PC-3 (cell line): ENCODE measurements around the gene PRKN. TPM values are rescaled to one million over a fixed set of nuclear protein-coding genes. Genes with fewer than 3 reads are reported as not detected.

Experiments
- ATAC-seq: fragments of 200-7000 bp; cut with Tn5 transposase; 2 replicates; pipeline ENCODE4 v1.9.1; 2020; ENCODE audit warnings: mild to moderate bottlenecking, moderate library complexity
- BruUV-seq: library from RNA; stranded (reverse); fragments of 400-500 nt; replicated peaks from 2 replicates; lab custom pipeline; 2021; lab: Mats Ljungman, UMichigan
- CTCF ChIA-PET: fragments of 300-600 bp; sonication (Branson Sonifier 250); formaldehyde crosslinking; loops from one replicate; lab custom pipeline; 2022; ENCODE audit warnings: antibody characterized with exemption; lab: Charles Lee
- POLR2A ChIA-PET: fragments of 300-600 bp; sonication (Branson Sonifier 250); formaldehyde crosslinking; loops from one replicate; lab custom pipeline; 2022; ENCODE audit warnings: antibody characterized with exemption; ENCODE audit not compliant: unreplicated experiment; lab: Charles Lee
- DNase-seq: peaks from one replicate; pipeline ENCODE4 v3.0.0-alpha.2; 2015
- H2AFZ ChIP-seq: fragments of 300-600 bp; sonication (generic); 2 replicates; pipeline ENCODE4 v1.6.0; 2016; ENCODE audit warnings: antibody characterized with exemption, low read length
- H3F3A ChIP-seq: fragments of 300-600 bp; sonication (generic); one replicate; pipeline ENCODE4 v1.6.0; 2017; ENCODE audit warnings: antibody characterized with exemption, low read length, control low read depth, mild to moderate bottlenecking; ENCODE audit not compliant: unreplicated experiment
- H3K27ac ChIP-seq: fragments of 300-600 bp; sonication (generic); 2 replicates; pipeline ENCODE4 v1.5.1; 2016; ENCODE audit warnings: mild to moderate bottlenecking, low read length
- H3K27me3 ChIP-seq: fragments of 300-600 bp; sonication (generic); 2 replicates; pipeline ENCODE4 v1.6.1; 2016; ENCODE audit warnings: low read length, mixed read lengths
- H3K36me3 ChIP-seq: fragments of 300-600 bp; sonication (generic); 2 replicates; pipeline ENCODE4 v1.6.1; 2016; ENCODE audit warnings: low read depth, mixed run types, low read length, mixed read lengths
- H3K4me1 ChIP-seq: fragments of 300-600 bp; sonication (generic); 2 replicates; pipeline ENCODE4 v1.5.1; 2016; ENCODE audit warnings: low read length; ENCODE audit not compliant: insufficient read depth
- H3K4me2 ChIP-seq: fragments of 300-600 bp; sonication (generic); 2 replicates; pipeline ENCODE4 v1.6.0; 2016; ENCODE audit warnings: low read length
- H3K4me3 ChIP-seq: fragments of 300-600 bp; sonication (generic); 2 replicates; pipeline ENCODE4 v1.5.1; 2016; ENCODE audit warnings: mild to moderate bottlenecking, low read length, mixed read lengths
- H3K79me2 ChIP-seq: fragments of 300-600 bp; sonication (generic); 2 replicates; pipeline ENCODE4 v1.6.1; 2017; ENCODE audit warnings: low read length, mixed read lengths
- H3K9ac ChIP-seq: fragments of 300-600 bp; sonication (generic); 2 replicates; pipeline ENCODE4 v1.6.0; 2016; ENCODE audit warnings: mild to moderate bottlenecking, low read length
- H3K9me2 ChIP-seq: fragments of 300-600 bp; sonication (generic); replicated peaks from 2 replicates; pipeline ENCODE4 v1.6.1; 2016; ENCODE audit warnings: mixed run types, low read length, mixed read lengths
- H3K9me3 ChIP-seq: fragments of 300-600 bp; sonication (generic); 2 replicates; pipeline ENCODE4 v1.6.1; 2016; ENCODE audit warnings: low read length, mixed read lengths
- H4K20me1 ChIP-seq: fragments of 300-600 bp; sonication (generic); 2 replicates; pipeline ENCODE4 v1.6.1; 2016; ENCODE audit warnings: low read length, mixed read lengths
- CTCF ChIP-seq: fragments of 300-600 bp; sonication (generic); conservative IDR thresholded peaks from 2 replicates; pipeline ENCODE4 v1.5.1; 2017; ENCODE audit warnings: antibody characterized with exemption, low read depth, mild to moderate bottlenecking, low read length
- EZH2 ChIP-seq: fragments of 300-600 bp; sonication (generic); IDR thresholded peaks from one replicate; pipeline ENCODE4 v1.6.1; 2017; ENCODE audit warnings: antibody characterized with exemption, mild to moderate bottlenecking, low read length; ENCODE audit not compliant: unreplicated experiment
- EZH2phosphoT487 ChIP-seq: fragments of 300-600 bp; sonication (generic); IDR thresholded peaks from 2 replicates; pipeline ENCODE4 v1.6.1; 2018; ENCODE audit warnings: mild to moderate bottlenecking, antibody characterized with exemption, low read length, borderline replicate concordance
- intact Hi-C: fragments of 100-400 bp; cut with micrococcal nuclease; formaldehyde crosslinking; loops from 2 replicates; pipeline ENCODE4 v1.9.0; 2023
- total RNA-seq: library from RNA; depleted of rRNA; stranded (reverse); fragments of >200 nt; gene quantifications from 2 replicates; pipeline ENCODE4 v1.2.3, GENCODE V29; 2014

Gene PRKN
- total RNA-seq, 1 experiment from 2014 or later: not detected

- intact Hi-C loops: no loop called here
- H3K4me1 ChIP-seq: peaks cover 10% of the 10 kb centered on the region
- no peaks in the 10 kb centered on the region for H3K79me2 ChIP-seq
- DNase-seq: peak; percentile 36
- ATAC-seq: no peak
- H3K27me3 ChIP-seq: no peaks in the 10 kb centered on the region
- no peaks in the 10 kb centered on the region for H4K20me1 ChIP-seq
- no peaks in the 10 kb centered on the region for H3F3A ChIP-seq
- H3K9me2 ChIP-seq: no peaks in the 10 kb centered on the region
- H3K4me3 ChIP-seq: no peak overlapping the region
- H2AFZ ChIP-seq: no peak overlapping the region
- TF ChIP-seq CTCF (peak; percentile 49; the same call in 1 of the 2 replicates), EZH2 (no peak)
- no peaks in the 10 kb centered on the region for H3K9me3 ChIP-seq
- H3K9ac ChIP-seq: no peak overlapping the region
- BruUV-seq: no TSS peak
- no peaks in the 10 kb centered on the region for H3K36me3 ChIP-seq
- ChIA-PET CTCF (no interaction called here), POLR2A (no interaction called here)
- no peak overlapping the region for H3K4me2 ChIP-seq
- no peak overlapping the region for H3K27ac ChIP-seq
Measured at GRCh38 chr6:161429921-161430490, 1297.6 kb downstream of the PRKN start.

GRCh38 chr6:161424421-161424820 is 1303.1 kb downstream of the PRKN start:
- ChIA-PET CTCF (no interaction called here), POLR2A (no interaction called here)
- Histone ChIP-seq H3K9me2 (no peaks in the 10 kb centered on the region), H3K36me3 (no peaks in the 10 kb centered on the region), H3K79me2 (no peaks in the 10 kb centered on the region), H4K20me1 (no peaks in the 10 kb centered on the region), H3K9ac (no peak overlapping the region), H3F3A (no peaks in the 10 kb centered on the region), H3K4me1 (peaks cover 13% of the 10 kb centered on the region), H3K4me3 (no peak overlapping the region), H2AFZ (no peak overlapping the region), H3K4me2 (no peak overlapping the region), H3K27me3 (no peaks in the 10 kb centered on the region), H3K27ac (no peak overlapping the region), H3K9me3 (no peaks in the 10 kb centered on the region)
- intact Hi-C loops: no loop called here
- ATAC-seq (no peak), DNase-seq (peak; percentile 19)
- TF ChIP-seq EZH2phosphoT487: no peak
- no peak for TF ChIP-seq CTCF
- no peak for TF ChIP-seq EZH2
- no TSS peak for BruUV-seq

- Histone ChIP-seq H2AFZ (peak overlapping the region; percentile 39; the same call in 1 of the 2 replicates), H3F3A (no peaks in the 10 kb centered on the region), H3K27ac (no peak overlapping the region), H3K9me3 (no peaks in the 10 kb centered on the region), H3K79me2 (no peaks in the 10 kb centered on the region), H3K27me3 (no peaks in the 10 kb centered on the region), H3K4me3 (no peak overlapping the region), H4K20me1 (no peaks in the 10 kb centered on the region), H3K4me1 (peaks cover 18% of the 10 kb centered on the region), H3K36me3 (no peaks in the 10 kb centered on the region), H3K9me2 (no peaks in the 10 kb centered on the region), H3K4me2 (peak overlapping the region; percentile 34; the same call in 1 of the 2 replicates), H3K9ac (no peak overlapping the region)
- CTCF ChIA-PET: no interaction called here
- TF ChIP-seq EZH2phosphoT487 (no peak), CTCF (no peak), EZH2 (no peak)
- POLR2A ChIA-PET: interaction anchor here (0.6 kb wide), 1 partner anchor 30 kb away, joined by 3 read pairs; no protein-coding TSS in a partner anchor
- no TSS peak for BruUV-seq
- intact Hi-C loops: no loop called here
- DNase-seq (peak; percentile 64), ATAC-seq (no peak)
Measured at GRCh38 chr6:161422710-161423680, 1304.6 kb downstream of the PRKN start.
